Skin epidermis (tissue), 12 donors: ENCODE results near the gene TRRAP.
"Not testable (repeated sequence)": the region's sequence is repeated elsewhere in the genome, so short reads cannot be mapped to it uniquely, and the experiment has no call there.

Experiments used
- H3K27ac ChIP-seq, 21 experiments: fragments of 200-600 bp; sonication (generic) in 11 of 21; one replicate each; pipeline ENCODE4 v1.5.0; 2020; ENCODE audit warnings: mild to moderate bottlenecking in 3 of 21, inconsistent platforms in 2 of 21, moderate library complexity in 2 of 21
- H3K4me3 ChIP-seq, 7 experiments: fragments of 200-600 bp; sonication (generic) in 2 of 7; one replicate each; pipeline ENCODE4 v1.5.0; 2020; ENCODE audit warnings: inconsistent platforms in 2 of 7, mild to moderate bottlenecking in 2 of 7, moderate library complexity in 1 of 7

Gene TRRAP

DNA sequence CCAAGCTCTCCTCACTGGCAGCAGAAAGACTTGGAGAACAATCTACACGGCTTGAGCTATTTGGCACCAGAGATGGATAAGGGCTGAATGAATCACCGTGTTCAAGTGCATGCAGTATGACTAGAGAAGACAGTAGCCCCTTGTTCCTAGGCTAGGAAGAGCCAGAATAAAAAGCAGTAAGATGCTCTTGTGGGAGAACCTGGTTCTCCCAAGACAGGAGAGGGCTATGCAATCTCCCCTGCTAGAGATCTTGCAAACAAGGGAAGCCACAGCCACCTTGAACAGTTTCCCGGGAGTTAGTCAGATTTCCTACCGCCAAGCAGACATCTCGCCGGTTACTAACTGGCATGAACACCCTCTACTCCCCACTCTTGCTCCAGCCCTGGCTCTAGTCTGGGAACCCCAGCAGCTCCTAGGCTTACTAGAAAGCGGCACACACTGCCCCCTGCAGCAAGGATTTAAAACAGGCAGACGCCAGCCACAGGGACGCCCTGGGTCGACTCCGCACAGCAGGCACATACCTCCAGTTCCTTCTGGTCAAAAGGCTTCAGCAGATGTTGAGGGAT is 158.3 kb downstream of the TRRAP start:
- Histone ChIP-seq H3K4me3 (no peak overlapping the region), H3K27ac (no peak overlapping the region)

GRCh38 chr7:99037327-99037940 is 159.1 kb downstream of the TRRAP start:
- Histone ChIP-seq H3K27ac (no peak overlapping the region), H3K4me3 (no peak overlapping the region)

DNA sequence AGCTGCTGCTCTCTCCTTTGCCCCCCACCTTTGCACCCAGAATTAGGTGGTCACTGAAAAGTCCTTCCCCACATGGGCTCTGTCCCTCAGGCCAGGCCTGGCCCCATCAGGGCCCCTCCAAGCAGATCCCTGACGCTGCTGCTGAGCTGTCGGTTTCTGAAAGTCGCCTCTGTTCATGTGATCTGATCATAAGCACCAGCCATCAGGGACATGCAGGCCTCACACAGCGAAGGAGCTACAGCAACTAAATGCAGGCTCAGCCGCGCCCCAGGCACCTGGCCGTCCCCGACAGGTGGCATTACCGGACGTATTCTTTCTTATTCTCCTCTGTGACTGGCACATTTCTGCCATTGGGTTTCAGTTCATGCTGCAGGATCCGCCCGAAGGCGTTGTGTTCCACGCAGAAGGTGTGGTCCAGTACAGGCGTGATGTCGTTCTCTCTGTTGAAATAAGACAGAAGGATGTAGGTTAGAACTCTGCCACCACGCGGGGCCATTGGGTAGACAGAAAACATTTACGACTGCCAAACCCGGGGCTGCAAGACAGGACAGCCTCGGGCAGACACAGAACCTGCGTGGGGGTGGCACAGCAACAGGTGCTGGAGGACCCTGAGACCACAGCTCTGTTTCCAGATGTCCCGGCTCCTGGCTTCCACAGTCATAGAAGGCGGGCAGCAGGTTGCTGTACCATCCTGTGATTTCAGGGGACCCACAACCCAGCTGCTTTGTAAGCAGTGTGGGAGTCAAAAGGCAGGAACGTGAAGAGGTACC is 159.9 kb downstream of the TRRAP start:
- no peak overlapping the region for H3K4me3 ChIP-seq
- H3K27ac ChIP-seq, result peak overlapping the region in 1 of 21 experiments; percentile 8

- no peak overlapping the region for H3K4me3 ChIP-seq
- H3K27ac ChIP-seq, result no peak overlapping the region
Observed at GRCh38 chr7:99039384-99039891, 161.1 kb downstream of the TRRAP start.

DNA sequence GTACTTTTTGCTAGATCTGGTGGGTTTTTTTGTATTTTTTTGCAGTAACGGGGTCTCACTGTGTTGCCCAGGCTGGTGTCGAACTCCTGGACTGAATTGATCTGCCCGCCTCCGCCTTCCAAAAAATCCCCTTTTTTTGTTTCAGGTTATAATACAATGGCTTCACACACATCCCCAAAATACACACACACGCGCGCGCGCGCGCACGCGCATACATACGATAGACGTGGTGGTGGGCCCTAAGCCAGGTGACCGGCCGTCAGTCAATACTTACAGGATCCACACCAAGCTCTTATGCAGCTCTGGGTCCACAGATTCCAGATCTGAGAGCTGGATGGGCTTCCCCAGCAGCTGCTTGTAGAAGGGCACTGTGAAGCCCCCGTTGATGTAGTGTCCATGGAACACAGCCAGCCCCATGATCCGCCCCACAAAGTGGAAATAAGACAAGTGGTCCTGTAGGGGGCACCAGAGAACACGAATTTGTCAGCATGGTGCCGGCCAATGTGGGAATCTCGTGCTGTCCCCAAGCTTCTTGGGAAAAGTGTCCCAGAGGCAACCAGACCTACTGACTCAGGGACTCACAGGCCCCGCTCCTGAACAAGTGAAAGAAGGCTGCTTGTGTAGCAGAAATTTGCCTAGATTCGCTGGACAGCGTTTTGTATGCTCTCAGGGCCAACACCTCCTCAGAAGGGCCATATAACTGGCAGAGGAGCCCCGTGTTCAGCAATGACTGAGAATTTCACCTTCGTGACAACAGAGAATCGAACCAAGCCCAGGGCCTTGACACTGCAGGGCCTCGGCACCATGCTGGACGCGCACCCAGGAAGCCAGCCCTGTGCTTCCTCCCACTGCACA is 162.0 kb downstream of the TRRAP start:
- Histone ChIP-seq H3K27ac (peak overlapping the region in 8 of 21 experiments; percentile 22 to 78 (median 48)), H3K4me3 (no peak overlapping the region)

- Histone ChIP-seq H3K4me3 (no peak overlapping the region), H3K27ac (peak overlapping the region in 1 of 21 experiments; percentile 45)
Observed at GRCh38 chr7:99041526-99041925, 163.2 kb downstream of the TRRAP start.

DNA sequence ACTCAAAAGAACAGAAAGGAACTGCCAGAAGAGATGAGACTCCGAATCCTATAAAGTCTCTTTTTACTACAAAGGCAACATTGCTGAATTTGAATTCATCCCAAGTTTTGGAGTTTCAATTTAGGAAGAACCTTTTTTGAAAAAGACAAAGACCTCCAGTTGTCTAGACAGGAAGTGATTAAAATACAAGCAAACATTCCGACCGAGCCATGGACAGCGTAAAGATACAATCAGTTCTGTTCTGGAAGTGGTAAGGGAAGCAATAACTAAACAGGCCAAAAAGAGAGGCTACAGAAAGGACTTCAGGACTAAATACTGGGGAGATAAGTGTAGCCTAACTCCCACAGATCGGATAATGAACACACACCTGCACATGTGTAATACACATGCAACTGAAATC is 164.6 kb downstream of the TRRAP start:
- Histone ChIP-seq H3K27ac (no peak overlapping the region), H3K4me3 (no peak overlapping the region)

- H3K4me3 ChIP-seq, result not testable (repeated sequence)
Observed at GRCh38 chr7:99044858-99045257, 166.5 kb downstream of the TRRAP start.

GRCh38 chr7:99046262-99046661 is 167.9 kb downstream of the TRRAP start:
- H3K27ac ChIP-seq, H3K4me3 ChIP-seq: not testable (repeated sequence)

More at GRCh38 chr7:99044858-99045257, 166.5 kb downstream of the TRRAP start:
- H3K27ac ChIP-seq, result not testable (repeated sequence)

DNA sequence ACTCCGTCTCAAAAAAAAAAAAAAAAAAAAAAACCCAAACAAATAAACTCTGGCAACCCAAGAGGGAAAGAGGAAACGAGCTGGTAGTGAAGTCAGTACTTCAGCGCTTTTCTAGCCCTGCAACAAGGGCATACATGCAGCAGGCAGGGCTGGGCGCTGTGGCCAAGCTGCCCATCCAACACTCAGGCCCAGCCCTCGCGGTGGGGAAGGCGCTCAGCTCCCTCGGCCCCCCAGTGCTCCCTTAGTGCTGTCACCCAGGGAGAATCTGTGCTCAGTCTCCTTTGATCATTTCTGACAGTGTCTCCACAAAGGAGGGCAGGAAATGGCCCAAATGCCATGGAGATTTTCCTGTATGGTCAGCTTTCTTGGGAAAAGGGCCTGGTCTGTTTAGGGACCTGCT is 168.4 kb downstream of the TRRAP start:
- Histone ChIP-seq H3K27ac (peak overlapping the region in 1 of 21 experiments; percentile 23), H3K4me3 (no peak overlapping the region)

DNA sequence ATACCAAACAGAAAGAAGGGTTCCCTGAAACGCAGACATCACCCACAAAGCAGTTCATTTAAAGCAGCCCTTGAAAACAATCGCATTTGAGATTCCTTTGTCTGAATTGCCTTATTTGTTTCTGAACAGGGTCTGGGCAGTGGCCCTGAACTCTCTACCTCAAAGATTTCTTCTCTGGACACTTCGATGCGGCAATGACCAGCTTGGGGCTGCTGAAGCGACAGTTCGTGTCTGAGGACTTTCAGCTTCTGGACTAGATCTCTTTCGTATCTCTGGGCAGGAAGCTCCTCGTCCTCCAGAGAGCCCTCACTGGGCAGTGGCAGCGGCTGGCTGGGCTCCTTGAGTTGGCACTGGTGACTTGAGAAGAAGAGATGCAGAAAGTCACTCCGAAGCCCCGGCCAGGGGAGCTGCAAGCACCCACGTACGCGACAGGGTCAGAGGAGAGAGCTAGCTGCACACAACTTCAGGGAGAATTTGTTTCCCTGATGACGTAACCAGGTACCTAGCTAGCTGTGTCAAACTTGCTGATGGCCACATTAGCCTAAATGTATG is 169.3 kb downstream of the TRRAP start:
- H3K4me3 ChIP-seq, result no peak overlapping the region
- H3K27ac ChIP-seq, result peak overlapping the region in 1 of 21 experiments; percentile 23

DNA sequence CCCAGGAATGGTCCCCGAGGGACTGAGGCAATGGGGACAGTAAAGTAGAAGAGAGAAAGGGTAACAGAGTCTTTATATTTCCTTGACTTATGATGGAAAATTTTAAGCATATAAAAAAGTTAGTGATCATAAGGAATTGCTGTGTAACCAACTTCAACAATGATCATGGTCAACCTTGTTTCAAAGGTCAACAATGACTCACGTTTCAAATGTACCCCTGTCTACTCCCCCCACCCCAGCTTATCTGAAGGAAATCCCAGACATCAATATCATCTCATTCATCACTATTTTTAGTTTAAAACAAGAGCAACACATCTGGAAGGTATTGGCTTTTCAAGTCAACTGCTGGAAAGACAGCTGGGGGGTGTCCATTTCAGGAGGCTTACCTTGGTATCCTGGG is 172.6 kb downstream of the TRRAP start:
- no peak overlapping the region for H3K27ac ChIP-seq

GRCh38 chr7:99054781-99055180 is 176.4 kb downstream of the TRRAP start:
- H3K4me3 ChIP-seq, result no peak overlapping the region
- H3K27ac ChIP-seq, result no peak overlapping the region

More for the DNA sequence above, 172.6 kb downstream of the TRRAP start:
- no peak overlapping the region for H3K4me3 ChIP-seq

GRCh38 chr7:99061001-99061776 is 182.9 kb downstream of the TRRAP start:
- Histone ChIP-seq H3K4me3 (no peak overlapping the region), H3K27ac (no peak overlapping the region)
